A549 (cell line): Measurements from ENCODE around the gene SLC30A7. TPM values are rescaled to one million over a fixed set of nuclear protein-coding genes. Genes with fewer than 3 reads are reported as not detected.

ENCODE experiments used
- ATAC-seq, 2 experiments: fragments of 200-7000 bp in 1 of 2; fragments of >200 bp in 1 of 2; cut with Nextera tagmentation in 1 of 2; cut with Tn5 transposase in 1 of 2; 3 replicates each; pipeline versions ENCODE4 v1.8.0 to v1.9.1; 2018 to 2020; ENCODE audit warnings: mild to moderate bottlenecking in 1 of 2, moderate library complexity in 1 of 2
- CTCF ChIA-PET: fragments of 300-600 bp; sonication (Branson Sonifier 250); formaldehyde crosslinking; extraction: SDS; loops from one replicate; lab custom pipeline; 2021; ENCODE audit warnings: antibody characterized with exemption, inconsistent platforms; lab: Yijun Ruan, JAX
- POLR2A ChIA-PET: fragments of 350-600 bp; formaldehyde crosslinking; extraction: SDS; loops from one replicate; lab custom pipeline; 2021; ENCODE audit warnings: antibody characterized with exemption, inconsistent platforms; lab: Yijun Ruan, JAX
- DNase-seq, 2 experiments: peaks; one replicate each; pipeline versions ENCODE4 v3.0.0 to v3.0.0-alpha.2; 2011 to 2016; ENCODE audit warnings: low read depth in 1 of 2, low spot score in 1 of 2
- FAIRE-seq: peaks from 2 replicates; lab custom pipeline; 2011; peaks lifted over from hg19 to GRCh38; lab: Jason Lieb, UNC
- H3K27ac ChIP-seq, 2 experiments: fragments of >200 bp; sonication (Bioruptor Twin); formaldehyde crosslinking; 3 replicates each; pipeline ENCODE4 v1.5.1; 2016 to 2017
- H3K4me1 ChIP-seq: fragments of >200 bp; sonication (Bioruptor Twin); formaldehyde crosslinking; 3 replicates; pipeline ENCODE4 v1.6.1; 2016
- H3K4me2 ChIP-seq: fragments of >200 bp; sonication (Bioruptor Twin); formaldehyde crosslinking; 3 replicates; pipeline ENCODE4 v1.6.1; 2016
- H3K4me3 ChIP-seq: fragments of >200 bp; sonication (Bioruptor Twin); formaldehyde crosslinking; 3 replicates; pipeline ENCODE4 v1.5.1; 2016
- H3K9me3 ChIP-seq: fragments of >200 bp; sonication (Bioruptor Twin); formaldehyde crosslinking; 3 replicates; pipeline ENCODE4 v1.6.1; 2016
- CBX2 ChIP-seq: fragments of 200-600 bp; sonication (generic); IDR thresholded peaks from 2 replicates; pipeline ENCODE4 v1.6.1; 2016; ENCODE audit warnings: low read depth, mild to moderate bottlenecking, borderline replicate concordance
- ESRRA ChIP-seq: fragments of 150-350 bp; IDR thresholded peaks from 2 replicates; pipeline ENCODE4 v1.6.1; 2014; ENCODE audit warnings: mild to moderate bottlenecking, low read length, borderline replicate concordance
- FOSB ChIP-seq: fragments of 250-450 bp; sonication (Bioruptor Pico); IDR thresholded peaks from 2 replicates; pipeline ENCODE4 v1.5.0; 2020; ENCODE audit warnings: mild to moderate bottlenecking, moderate library complexity
- GATA3 ChIP-seq: IDR thresholded peaks from 2 replicates; pipeline ENCODE4 v1.6.1; 2012; ENCODE audit warnings: borderline replicate concordance
- JUN ChIP-seq, 2 experiments: fragments of >200 bp; sonication (Bioruptor Twin); formaldehyde crosslinking; IDR thresholded peaks; 2 replicates in 1 of 2; 3 replicates in 1 of 2; pipeline ENCODE4 v1.6.1; 2016 to 2017
- JUNB ChIP-seq: fragments of >200 bp; sonication (Bioruptor Twin); formaldehyde crosslinking; IDR thresholded peaks from 2 replicates; pipeline ENCODE4 v1.6.1; 2016
- MAFK ChIP-seq: fragments of 450-650 bp; IDR thresholded peaks from 2 replicates; pipeline ENCODE4 v1.6.1; 2014; ENCODE audit not compliant: partially characterized antibody
- MAZ ChIP-seq: fragments of 150-350 bp; IDR thresholded peaks from 2 replicates; pipeline ENCODE4 v1.6.1; 2014; ENCODE audit warnings: antibody characterized with exemption, low read depth, low read length, borderline replicate concordance
- POLR2A ChIP-seq: IDR thresholded peaks from 2 replicates; pipeline ENCODE4 v1.6.1; 2012; ENCODE audit warnings: mild to moderate bottlenecking, low read length
- RAD21 ChIP-seq, 2 experiments: fragments of >200 bp in 1 of 2; sonication (Bioruptor Twin) in 1 of 2; formaldehyde crosslinking in 1 of 2; IDR thresholded peaks in 1 of 2; conservative IDR thresholded peaks in 1 of 2; 2 replicates in 1 of 2; 3 replicates in 1 of 2; pipeline ENCODE4 v1.6.1; 2012 to 2018; ENCODE audit warnings: inconsistent platforms in 1 of 2
- RARB ChIP-seq: fragments of 250-450 bp; sonication (Bioruptor Pico); IDR thresholded peaks from 2 replicates; pipeline ENCODE4 v1.8.0; 2021; ENCODE audit warnings: mild to moderate bottlenecking, moderate library complexity
- RNF2 ChIP-seq: fragments of 200-600 bp; sonication (generic); IDR thresholded peaks from 2 replicates; pipeline ENCODE4 v1.6.1; 2016; ENCODE audit warnings: low read depth, mild to moderate bottlenecking, antibody characterized with exemption, moderate library complexity, borderline replicate concordance
- SREBF2 ChIP-seq: fragments of 450-650 bp; IDR thresholded peaks from 2 replicates; pipeline ENCODE4 v1.6.1; 2014; ENCODE audit warnings: mild to moderate bottlenecking, moderate library complexity
- ZFP36 ChIP-seq: fragments of 450-650 bp; IDR thresholded peaks from 2 replicates; pipeline ENCODE4 v1.6.1; 2014; ENCODE audit warnings: borderline replicate concordance; ENCODE audit not compliant: partially characterized antibody
- ZSCAN20 ChIP-seq: fragments of 250-450 bp; sonication (Bioruptor Pico); IDR thresholded peaks from 2 replicates; pipeline ENCODE4 v1.8.0; 2022; ENCODE audit warnings: mild to moderate bottlenecking, moderate library complexity
- WGBS: methylation state at CpG from one replicate; pipeline ENCODE4 v1.1.6; 2017; ENCODE audit errors: missing lambda C conversion rate; 5-methylcytosine and 5-hydroxymethylcytosine counted together
- polyA plus RNA-seq, 4 experiments: library from polyadenylated mRNA; depleted of rRNA in 3 of 4; stranded (reverse); fragments of >200 nt; fragmentation: RNase III in 1 of 4; extraction: RNeasy Plus Mini Kit Qiagen cat#74134 plus additional on column Dnase treatment in 1 of 4; gene quantifications; 2 replicates in 3 of 4; 3 replicates in 1 of 4; pipeline ENCODE4 v1.2.3, GENCODE V29; 2011 to 2017
- TF ChIP-seq, protein P1 (sequence below): IDR thresholded peaks from 2 replicates; pipeline ENCODE4 v1.6.1; 2012
- TF ChIP-seq, protein P2 (sequence below): fragments of >200 bp; sonication (Bioruptor Twin); formaldehyde crosslinking; IDR thresholded peaks from 3 replicates; pipeline ENCODE4 v1.6.1; 2016
- TF ChIP-seq, protein P3 (sequence below): fragments of 250-450 bp; sonication (Bioruptor Pico); IDR thresholded peaks from 2 replicates; pipeline ENCODE4 v1.5.0; 2021; ENCODE audit warnings: mild to moderate bottlenecking, moderate library complexity, borderline replicate concordance
- TF ChIP-seq, protein P4 (sequence below): fragments of 150-350 bp; IDR thresholded peaks from 2 replicates; pipeline ENCODE4 v1.6.1; 2014; ENCODE audit warnings: low read depth, mild to moderate bottlenecking, low read length
- TF ChIP-seq, protein P5 (sequence below): fragments of >200 bp; sonication (Bioruptor Twin); formaldehyde crosslinking; IDR thresholded peaks from 3 replicates; pipeline ENCODE4 v1.5.1; 2016

SLC30A7 gene
- polyA plus RNA-seq, 2 of the 4 experiments (the other 2 are of a cell fraction), result 4.3 to 9.6 TPM

DNA sequence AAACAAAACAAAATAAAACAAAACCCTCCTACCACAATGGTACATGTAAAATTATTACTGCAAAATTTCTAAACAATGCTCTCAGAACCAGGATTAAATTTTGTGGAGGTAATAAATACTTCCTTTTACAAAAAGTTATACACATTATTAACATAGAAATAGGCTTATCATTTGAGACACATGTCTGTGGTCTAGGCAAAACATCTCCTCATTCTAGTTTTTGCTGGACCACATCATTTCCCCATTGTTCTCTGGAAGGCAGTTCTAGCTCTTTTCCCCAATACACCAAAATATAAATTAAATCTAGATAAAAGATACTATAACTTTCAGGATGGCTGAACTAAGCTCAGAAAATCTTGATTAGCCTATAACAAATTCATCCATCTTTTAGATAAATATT is 19.6 kb upstream of the SLC30A7 start:
- Histone ChIP-seq H3K9me3 (no peaks in the 10 kb centered on the region), H3K4me2 (no peak overlapping the region), H3K4me1 (no peaks in the 10 kb centered on the region), H3K27ac (no peak overlapping the region), H3K4me3 (no peak overlapping the region)
- ChIA-PET POLR2A (no interaction called here), CTCF (interaction anchor here (1.3 kb wide), 1 partner anchor 9 kb away, joined by 3 read pairs; no protein-coding TSS in a partner anchor)
- ATAC-seq (no peak), FAIRE-seq (no peak), DNase-seq (no peak)
- TF ChIP-seq ESRRA, result no peak
- TF ChIP-seq CBX2, result no peak
- TF ChIP-seq, protein P1, sequence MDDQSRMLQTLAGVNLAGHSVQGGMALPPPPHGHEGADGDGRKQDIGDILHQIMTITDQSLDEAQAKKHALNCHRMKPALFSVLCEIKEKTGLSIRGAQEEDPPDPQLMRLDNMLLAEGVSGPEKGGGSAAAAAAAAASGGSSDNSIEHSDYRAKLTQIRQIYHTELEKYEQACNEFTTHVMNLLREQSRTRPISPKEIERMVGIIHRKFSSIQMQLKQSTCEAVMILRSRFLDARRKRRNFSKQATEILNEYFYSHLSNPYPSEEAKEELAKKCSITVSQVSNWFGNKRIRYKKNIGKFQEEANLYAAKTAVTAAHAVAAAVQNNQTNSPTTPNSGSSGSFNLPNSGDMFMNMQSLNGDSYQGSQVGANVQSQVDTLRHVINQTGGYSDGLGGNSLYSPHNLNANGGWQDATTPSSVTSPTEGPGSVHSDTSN, result no peak
- TF ChIP-seq RAD21 (conservative IDR thresholded peaks at IDR 0.05 in 1 of 2, IDR thresholded peaks at IDR 0.05 in 1 of 2), result no peak
- TF ChIP-seq, protein P2, sequence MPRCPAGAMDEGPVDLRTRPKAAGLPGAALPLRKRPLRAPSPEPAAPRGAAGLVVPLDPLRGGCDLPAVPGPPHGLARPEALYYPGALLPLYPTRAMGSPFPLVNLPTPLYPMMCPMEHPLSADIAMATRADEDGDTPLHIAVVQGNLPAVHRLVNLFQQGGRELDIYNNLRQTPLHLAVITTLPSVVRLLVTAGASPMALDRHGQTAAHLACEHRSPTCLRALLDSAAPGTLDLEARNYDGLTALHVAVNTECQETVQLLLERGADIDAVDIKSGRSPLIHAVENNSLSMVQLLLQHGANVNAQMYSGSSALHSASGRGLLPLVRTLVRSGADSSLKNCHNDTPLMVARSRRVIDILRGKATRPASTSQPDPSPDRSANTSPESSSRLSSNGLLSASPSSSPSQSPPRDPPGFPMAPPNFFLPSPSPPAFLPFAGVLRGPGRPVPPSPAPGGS, result no peak
- no peak for TF ChIP-seq RNF2
- TF ChIP-seq RARB, result no peak
- TF ChIP-seq JUN (IDR thresholded peaks at IDR 0.05), result no peak
- no peak for TF ChIP-seq JUNB
- TF ChIP-seq, protein P3, sequence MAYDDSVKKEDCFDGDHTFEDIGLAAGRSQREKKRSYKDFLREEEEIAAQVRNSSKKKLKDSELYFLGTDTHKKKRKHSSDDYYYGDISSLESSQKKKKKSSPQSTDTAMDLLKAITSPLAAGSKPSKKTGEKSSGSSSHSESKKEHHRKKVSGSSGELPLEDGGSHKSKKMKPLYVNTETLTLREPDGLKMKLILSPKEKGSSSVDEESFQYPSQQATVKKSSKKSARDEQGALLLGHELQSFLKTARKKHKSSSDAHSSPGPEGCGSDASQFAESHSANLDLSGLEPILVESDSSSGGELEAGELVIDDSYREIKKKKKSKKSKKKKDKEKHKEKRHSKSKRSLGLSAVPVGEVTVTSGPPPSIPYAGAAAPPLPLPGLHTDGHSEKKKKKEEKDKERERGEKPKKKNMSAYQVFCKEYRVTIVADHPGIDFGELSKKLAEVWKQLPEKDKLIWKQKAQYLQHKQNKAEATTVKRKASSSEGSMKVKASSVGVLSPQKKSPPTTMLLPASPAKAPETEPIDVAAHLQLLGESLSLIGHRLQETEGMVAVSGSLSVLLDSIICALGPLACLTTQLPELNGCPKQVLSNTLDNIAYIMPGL (CRISPR knock-in tag), result no peak
- no peak for TF ChIP-seq MAFK
- TF ChIP-seq FOSB (CRISPR knock-in tag), result no peak
- TF ChIP-seq, protein P4, sequence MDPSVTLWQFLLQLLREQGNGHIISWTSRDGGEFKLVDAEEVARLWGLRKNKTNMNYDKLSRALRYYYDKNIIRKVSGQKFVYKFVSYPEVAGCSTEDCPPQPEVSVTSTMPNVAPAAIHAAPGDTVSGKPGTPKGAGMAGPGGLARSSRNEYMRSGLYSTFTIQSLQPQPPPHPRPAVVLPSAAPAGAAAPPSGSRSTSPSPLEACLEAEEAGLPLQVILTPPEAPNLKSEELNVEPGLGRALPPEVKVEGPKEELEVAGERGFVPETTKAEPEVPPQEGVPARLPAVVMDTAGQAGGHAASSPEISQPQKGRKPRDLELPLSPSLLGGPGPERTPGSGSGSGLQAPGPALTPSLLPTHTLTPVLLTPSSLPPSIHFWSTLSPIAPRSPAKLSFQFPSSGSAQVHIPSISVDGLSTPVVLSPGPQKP, result no peak

DNA sequence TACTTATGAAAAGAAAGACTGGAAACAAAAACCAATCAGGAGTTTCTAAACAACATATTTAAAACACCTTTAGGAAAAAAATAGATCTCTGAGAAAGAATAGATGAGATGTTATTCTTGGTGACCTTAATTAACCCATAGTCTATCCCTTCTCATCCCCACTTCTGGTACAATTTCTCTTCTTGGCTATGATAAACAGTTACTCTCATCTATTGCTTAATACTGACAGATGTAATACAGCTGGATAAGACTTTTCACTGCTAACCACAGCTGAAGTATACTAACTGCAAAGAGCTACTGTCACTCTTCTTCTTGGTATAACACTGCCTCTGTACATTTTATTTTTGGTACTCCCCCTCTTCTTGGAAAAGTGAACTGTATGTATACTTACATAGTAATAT is 16.5 kb upstream of the SLC30A7 start:
- no peaks in the 10 kb centered on the region for H3K9me3 ChIP-seq
- no peak overlapping the region for H3K4me2 ChIP-seq
- H3K4me1 ChIP-seq, result peaks cover 11% of the 10 kb centered on the region
- no peak for DNase-seq
- no peak for TF ChIP-seq ZSCAN20
- no peak for TF ChIP-seq GATA3
- no peak for TF ChIP-seq RARB
- no peak for TF ChIP-seq FOSB (CRISPR knock-in tag)
- TF ChIP-seq MAZ, result no peak
- ATAC-seq, result no peak
- no peak overlapping the region for H3K27ac ChIP-seq
- H3K4me3 ChIP-seq, result no peak overlapping the region
- FAIRE-seq, result no peak
- CTCF ChIA-PET, result interaction anchor here (1.1 to 1.8 kb wide), 3 partner anchors 9 to 420 kb away, joined by 3 to 6 read pairs (median 3); no protein-coding TSS in a partner anchor
- POLR2A ChIA-PET, result no interaction called here

DNA sequence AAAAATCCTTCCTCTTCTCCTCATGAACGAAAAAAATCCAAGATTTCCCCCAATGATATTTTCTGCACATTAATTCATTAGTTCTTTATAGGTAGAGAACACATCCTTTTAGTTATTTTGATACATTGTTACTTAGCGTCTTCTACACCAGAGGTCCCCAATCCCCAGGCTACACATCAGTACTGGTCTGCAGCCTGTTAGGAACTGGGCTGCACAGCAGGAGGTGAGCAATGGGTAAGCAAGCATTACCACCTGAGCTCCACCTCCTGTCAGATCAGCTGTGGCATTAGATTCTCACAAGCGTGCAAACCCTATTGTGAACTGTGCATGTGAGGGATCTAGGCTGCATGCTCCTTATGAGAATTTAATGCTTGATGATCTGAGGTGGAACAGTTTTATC is 14.2 kb upstream of the SLC30A7 start:
- 74% methylated on average over 2 of the region's 3 CpGs for WGBS
- Histone ChIP-seq H3K4me2 (no peak overlapping the region), H3K27ac (no peak overlapping the region), H3K4me1 (peaks cover 11% of the 10 kb centered on the region), H3K9me3 (no peaks in the 10 kb centered on the region), H3K4me3 (no peak overlapping the region)
- FAIRE-seq (no peak), ATAC-seq (no peak), DNase-seq (no peak)
- ChIA-PET CTCF (interaction anchor here (0.7 to 1.8 kb wide), 2 partner anchors 13 to 275 kb away, joined by 4 to 6 read pairs; no protein-coding TSS in a partner anchor), POLR2A (no interaction called here)
- TF ChIP-seq ZFP36 (no peak), POLR2A (no peak), SREBF2 (no peak)
- TF ChIP-seq, protein P5, sequence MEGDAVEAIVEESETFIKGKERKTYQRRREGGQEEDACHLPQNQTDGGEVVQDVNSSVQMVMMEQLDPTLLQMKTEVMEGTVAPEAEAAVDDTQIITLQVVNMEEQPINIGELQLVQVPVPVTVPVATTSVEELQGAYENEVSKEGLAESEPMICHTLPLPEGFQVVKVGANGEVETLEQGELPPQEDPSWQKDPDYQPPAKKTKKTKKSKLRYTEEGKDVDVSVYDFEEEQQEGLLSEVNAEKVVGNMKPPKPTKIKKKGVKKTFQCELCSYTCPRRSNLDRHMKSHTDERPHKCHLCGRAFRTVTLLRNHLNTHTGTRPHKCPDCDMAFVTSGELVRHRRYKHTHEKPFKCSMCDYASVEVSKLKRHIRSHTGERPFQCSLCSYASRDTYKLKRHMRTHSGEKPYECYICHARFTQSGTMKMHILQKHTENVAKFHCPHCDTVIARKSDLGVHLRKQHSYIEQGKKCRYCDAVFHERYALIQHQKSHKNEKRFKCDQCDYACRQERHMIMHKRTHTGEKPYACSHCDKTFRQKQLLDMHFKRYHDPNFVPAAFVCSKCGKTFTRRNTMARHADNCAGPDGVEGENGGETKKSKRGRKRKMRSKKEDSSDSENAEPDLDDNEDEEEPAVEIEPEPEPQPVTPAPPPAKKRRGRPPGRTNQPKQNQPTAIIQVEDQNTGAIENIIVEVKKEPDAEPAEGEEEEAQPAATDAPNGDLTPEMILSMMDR, result no peak
